GM08714 (cell line): ENCODE measurements around the gene SH3PXD2A.
"Not testable (repeated sequence)": the region's sequence is repeated elsewhere in the genome, so short reads cannot be mapped to it uniquely, and the experiment has no call there.

Experiments used
- H3K4me3 ChIP-seq: fragments of 200-500 bp; sonication (Bioruptor generic); 2 replicates; pipeline ENCODE4 v1.5.1; 2014; ENCODE audit warnings: mild to moderate bottlenecking, low read length, inconsistent platforms
- ZNF274 ChIP-seq: IDR thresholded peaks from 2 replicates; pipeline ENCODE4 v1.6.1; 2012; ENCODE audit warnings: mild to moderate bottlenecking, low read depth, low read length

Gene SH3PXD2A

DNA sequence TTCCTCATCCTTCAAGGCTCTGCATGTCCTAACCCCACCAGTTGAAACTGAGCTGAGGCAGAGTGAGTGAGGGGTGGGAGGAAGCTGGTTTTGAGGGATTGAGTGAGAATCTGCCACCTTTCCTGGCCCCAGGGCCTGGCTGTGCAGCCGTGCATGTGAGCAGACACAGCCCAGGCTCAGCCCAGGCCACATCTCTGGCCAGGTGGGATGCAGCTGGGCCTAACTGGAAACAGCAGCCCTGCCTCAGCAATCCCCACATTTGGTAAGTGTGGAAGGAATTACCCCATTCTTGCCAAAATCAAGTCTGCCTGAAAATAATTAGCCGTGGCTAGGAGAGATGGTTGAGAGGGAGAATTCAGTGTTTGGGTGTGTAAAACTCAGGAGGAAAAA lies 245.3 kb downstream of the SH3PXD2A start:
- no peak for TF ChIP-seq ZNF274
- H3K4me3 ChIP-seq, result no peak overlapping the region

DNA sequence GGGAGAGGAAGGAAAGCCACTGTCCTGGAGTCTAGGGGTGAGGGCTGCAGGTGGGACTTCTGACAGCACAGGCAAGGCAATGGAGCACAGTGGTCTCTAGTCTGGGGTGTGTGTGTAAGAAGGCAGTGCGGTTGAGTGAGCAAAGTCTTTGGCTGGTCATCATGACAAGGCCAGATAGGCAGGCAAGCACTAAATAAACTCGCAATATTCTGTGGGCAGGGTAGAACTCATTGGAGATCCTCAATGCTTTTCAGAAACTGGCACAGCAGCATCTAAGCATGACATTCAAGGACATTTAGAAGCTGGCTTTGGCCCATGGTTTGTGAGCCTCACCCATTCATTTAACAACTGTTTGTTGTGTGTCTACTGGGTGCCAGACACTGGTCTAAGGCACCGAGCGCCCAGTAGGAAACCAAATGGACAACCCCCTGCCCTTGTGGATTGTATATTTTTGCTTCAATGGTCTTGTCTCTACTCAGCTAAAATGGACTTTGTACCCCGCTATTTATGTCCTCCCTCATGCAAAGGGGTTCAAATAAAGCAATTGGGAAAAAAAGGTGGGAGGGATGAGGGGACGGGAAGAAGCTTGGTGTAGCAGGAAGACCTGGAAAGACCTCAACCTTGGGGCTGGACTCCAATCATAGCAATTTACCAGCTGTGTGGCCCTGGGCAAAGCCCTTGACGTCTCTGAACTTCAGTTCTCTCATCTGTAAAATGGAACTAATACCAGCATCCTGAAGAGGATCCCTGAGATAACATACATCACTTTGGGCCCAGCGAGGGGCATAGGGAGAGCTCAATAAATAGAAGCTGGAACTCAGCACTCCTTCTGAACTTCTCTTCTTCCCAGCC lies 245.9 kb downstream of the SH3PXD2A start:
- H3K4me3 ChIP-seq, result no peak overlapping the region
- no peak for TF ChIP-seq ZNF274

DNA sequence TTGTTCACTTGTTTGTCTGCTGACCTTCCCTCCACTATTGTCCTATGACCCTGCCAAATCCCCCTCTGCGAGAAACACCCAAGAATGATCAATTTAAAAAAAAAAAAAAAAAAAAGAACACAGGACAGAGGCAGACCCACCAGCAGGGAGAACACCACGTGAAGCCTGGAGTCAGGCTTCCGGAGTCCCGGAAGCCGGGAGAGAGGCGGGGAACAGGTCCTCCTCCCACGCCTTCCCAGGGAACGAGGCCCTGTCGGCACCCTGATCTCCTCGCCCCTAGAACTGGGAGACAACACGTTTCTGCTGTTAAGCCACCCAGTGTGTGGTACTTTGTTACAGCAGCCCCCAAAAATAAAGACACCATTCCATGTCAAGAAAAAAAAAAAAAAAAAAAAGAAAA lies 247.3 kb downstream of the SH3PXD2A start:
- not testable (repeated sequence) for H3K4me3 ChIP-seq

DNA sequence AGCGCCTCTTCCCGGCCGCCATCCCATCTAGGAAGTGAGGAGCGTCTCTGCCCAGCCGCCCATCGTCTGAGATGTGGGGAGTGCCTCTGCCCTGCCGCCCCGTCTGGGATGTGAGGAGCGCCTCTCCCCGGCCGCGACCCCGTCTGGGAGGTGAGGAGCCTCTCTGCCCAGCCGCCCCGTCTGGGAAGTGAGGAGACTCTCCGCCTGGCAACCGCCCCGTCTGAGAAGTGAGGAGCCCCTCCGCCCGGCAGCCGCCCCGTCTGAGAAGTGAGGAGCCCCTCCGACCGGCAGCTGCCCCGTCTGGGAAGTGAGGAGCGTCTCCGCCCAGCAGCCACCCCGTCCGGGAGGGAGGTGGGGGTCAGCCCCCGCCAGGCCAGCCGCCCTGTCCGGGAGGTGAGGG lies 248.3 kb downstream of the SH3PXD2A start:
- not testable (repeated sequence) for H3K4me3 ChIP-seq

- H3K4me3 ChIP-seq, result not testable (repeated sequence)
Measured at GRCh38 chr10:103606097-103606438, 249.3 kb downstream of the SH3PXD2A start.

DNA sequence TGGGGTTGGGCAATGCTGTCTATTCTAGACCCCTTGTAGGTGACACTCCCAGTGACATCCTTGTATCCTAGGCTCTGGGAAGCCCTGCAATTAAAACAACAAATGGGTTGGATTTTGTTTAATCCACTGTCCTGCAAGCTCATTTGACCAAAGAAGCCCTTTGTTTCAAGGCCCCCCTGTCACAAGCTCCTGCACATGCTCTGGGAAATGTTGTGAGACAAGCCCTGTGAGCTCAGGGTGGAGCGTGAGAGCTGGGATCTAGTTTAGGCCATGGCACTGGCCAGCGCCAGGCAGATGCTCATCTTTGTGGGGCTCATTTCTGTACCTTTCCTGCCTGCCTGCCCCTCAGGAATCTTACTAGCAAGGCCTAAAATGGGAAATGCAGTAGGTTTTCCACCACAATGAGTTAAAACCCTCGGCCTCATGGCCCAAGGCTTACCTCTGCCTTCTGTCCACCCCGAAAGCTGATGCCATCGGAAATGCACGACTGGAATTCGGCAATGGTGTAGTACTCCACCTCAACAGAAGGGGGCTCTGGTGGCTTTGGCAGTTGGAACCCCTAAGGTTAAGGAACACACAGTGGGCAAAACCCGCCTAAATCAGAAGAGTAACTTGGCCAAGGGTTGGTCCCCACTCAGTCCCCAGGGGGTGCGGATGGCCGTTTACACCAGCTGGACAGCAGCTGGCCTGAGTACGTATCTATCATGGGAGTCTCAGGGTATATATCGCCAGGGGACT lies 249.8 kb downstream of the SH3PXD2A start:
- no peak for TF ChIP-seq ZNF274
- H3K4me3 ChIP-seq, result no peak overlapping the region

- no peak overlapping the region for H3K4me3 ChIP-seq
- TF ChIP-seq ZNF274, result no peak
Measured at GRCh38 chr10:103603382-103603781, 252.0 kb downstream of the SH3PXD2A start.

DNA sequence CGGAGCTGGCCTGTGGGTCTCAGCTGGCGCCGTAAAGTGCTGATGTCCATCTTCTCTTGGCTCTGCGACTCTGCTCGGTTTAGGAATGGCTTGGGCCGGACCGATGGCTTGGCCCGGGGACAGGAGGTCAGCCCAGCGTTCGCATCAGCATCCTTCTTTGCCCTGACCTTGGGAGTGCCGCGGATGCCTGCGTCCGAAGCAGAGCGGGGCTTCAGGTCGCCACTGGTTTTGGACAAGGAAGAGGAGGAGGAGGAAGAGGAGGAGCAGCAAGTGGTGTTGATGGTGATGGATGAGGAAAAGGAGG lies 252.6 kb downstream of the SH3PXD2A start:
- no peak for TF ChIP-seq ZNF274

DNA sequence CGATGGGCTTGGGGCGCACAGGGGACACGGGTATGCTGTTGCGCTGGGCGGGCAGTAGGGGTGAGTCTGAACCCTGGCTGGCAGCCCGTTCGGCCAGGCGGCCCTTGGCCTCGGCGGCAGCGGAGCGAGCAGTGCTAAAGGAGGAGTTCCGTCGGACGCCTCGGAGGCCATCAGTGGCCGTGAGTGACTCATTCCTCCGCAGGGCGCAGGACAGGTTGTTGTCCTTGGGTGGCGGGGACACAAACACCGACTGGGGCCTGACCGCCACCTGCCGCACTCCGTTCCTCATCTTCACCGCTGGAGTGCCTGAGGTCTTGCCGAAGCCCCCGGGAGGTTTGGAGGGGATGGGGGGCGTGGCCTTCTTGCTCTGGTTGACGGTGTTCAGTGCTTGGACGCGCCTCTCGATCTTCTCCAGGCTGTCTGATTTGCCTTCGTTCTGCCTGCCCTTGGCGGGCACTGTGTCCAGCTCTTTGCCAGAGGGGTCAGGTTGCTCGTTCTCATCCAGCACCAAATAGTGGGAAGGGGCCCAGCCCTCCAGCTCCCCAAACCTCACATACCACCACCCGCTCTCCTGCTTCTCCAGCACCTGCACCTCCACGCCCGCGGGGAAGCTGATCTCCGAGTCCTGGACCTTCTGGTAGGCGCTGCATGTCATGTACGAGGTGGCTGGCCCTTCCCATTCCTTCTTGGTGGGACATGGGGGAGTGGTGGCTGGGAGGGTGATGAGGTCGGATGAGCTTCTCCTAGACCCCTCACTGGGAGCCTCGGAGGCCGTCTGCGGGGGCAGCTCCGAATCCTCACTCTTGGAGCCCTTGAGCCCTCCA lies 253.1 kb downstream of the SH3PXD2A start:
- TF ChIP-seq ZNF274, result no peak
- H3K4me3 ChIP-seq, result no peak overlapping the region

More for the DNA sequence above, 252.6 kb downstream of the SH3PXD2A start:
- H3K4me3 ChIP-seq, result no peak overlapping the region

- H3K4me3 ChIP-seq, result no peak overlapping the region
- TF ChIP-seq ZNF274, result no peak
Measured at GRCh38 chr10:103600956-103601569, 254.3 kb downstream of the SH3PXD2A start.

- no peak for TF ChIP-seq ZNF274
- no peak overlapping the region for H3K4me3 ChIP-seq
Measured at GRCh38 chr10:103600325-103600724, 255.1 kb downstream of the SH3PXD2A start.

DNA sequence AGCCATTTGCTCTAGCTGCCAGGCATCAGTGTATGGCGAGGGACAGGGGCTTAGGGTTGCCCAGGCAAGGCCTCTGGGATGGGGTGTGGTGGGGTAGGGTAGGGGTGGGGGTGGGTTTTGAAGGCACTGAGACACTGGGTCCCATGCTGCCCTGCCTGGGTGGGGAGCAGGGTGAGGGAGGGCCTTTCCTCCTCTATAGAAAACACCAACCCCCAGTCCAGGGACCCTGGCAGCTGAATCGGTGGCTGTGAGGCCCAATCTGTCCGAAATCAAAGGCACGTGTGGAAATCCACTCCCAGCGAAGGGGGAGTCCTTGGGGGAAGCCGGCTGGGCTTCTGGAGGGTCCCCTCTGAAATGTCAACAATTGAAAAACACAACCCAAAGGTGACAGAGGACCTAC lies 255.5 kb downstream of the SH3PXD2A start:
- H3K4me3 ChIP-seq, result no peak overlapping the region
- TF ChIP-seq ZNF274, result no peak

DNA sequence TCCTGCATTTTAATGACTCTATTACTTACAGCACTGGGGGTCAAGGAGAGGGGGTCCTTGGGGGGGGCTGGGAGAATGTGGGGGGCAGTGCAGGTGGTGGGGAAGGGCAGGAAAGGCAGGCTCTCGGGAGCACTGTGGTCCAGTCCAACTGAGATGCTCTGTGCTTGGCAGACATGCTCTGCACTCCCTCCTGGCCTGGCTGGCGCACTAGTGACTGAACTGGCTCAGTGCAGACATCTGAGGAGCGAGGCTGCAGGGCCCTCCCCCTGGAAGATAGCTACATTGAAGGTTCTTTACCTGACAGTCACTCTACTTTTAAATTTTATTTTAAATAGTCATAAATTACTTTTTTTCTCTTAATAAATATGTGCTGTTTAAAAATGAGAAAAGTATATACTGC lies 256.2 kb downstream of the SH3PXD2A start:
- no peak for TF ChIP-seq ZNF274
- no peak overlapping the region for H3K4me3 ChIP-seq

- H3K4me3 ChIP-seq, result no peak overlapping the region
- no peak for TF ChIP-seq ZNF274
Measured at GRCh38 chr10:103598654-103599115, 256.7 kb downstream of the SH3PXD2A start.

DNA sequence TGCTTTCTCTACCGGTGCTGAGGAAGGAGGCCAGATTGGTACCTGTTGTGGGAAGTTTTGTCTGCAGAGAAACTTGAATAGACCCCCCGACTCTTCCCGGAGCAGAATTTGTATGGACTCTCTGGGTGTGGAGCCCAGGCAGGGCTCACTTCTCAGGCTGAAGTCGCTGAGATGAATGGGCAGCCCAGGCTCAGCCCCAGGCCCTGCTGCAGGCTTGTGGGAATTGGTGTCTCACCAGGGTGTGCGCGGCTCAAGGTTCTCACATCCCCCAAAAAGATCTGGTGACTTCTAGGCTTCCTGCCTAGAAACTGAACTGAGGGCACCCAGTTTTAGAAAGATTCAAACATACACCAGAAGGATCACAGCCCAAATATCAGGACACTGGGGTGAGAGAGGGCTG lies 258.4 kb downstream of the SH3PXD2A start:
- TF ChIP-seq ZNF274, result no peak
- no peak overlapping the region for H3K4me3 ChIP-seq
